Sigmoid colon (tissue), 3 donors: ENCODE results near the gene PRDX1.

Experiments
- CTCF ChIP-seq, 4 experiments: fragments of 450-650 bp in 3 of 4; fragments of 200-600 bp in 1 of 4; IDR thresholded peaks; one replicate each; pipeline ENCODE4 v1.5.1; 2016 to 2019; ENCODE audit warnings: antibody characterized with exemption in 4 of 4, mild to moderate bottlenecking in 3 of 4, moderate library complexity in 2 of 4
- POLR2A ChIP-seq, 2 donors: fragments of 450-650 bp; IDR thresholded peaks; one replicate each; pipeline ENCODE4 v1.6.1; 2016; ENCODE audit warnings: antibody characterized with exemption in 2 of 2, mild to moderate bottlenecking in 2 of 2, moderate library complexity in 2 of 2

GRCh38 chr1:45503462-45504360 is 18.0 kb downstream of the PRDX1 start:
- no peak for TF ChIP-seq POLR2A (IDR thresholded peaks at IDR 0.05)
- TF ChIP-seq CTCF (IDR thresholded peaks at IDR 0.05): no peak
